ENCODE data around the gene USP36. TPM values are rescaled to one million over a fixed set of nuclear protein-coding genes. Genes with fewer than 3 reads are reported as not detected.

USP36 gene
- total RNA-seq, 1 experiment from 2014 or later, result 113 TPM

DNA sequence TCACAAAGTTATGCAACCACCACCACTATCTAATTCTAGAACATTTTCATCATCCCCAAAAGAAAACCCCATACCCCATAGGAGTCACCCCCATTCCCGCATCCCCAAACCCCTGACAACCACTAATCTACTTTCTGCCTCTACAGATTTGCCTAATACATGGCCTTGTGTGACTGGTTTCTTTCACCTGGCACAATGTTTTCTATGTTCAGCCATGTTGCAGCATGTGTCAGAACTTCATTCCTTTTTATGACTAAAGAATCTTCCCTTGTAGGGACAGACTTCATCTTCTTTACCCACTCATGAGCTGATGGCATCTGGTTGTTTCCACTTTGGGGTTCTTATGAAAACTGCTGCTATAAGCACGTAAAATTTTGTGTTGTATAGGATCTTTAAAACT lies 93.1 kb downstream of the USP36 start:
- Histone ChIP-seq H3K4me3 (ENCODE audit: low read depth in 2 of 2, low read length in 2 of 2) (no peak overlapping the region), H3K4me1 (ENCODE audit: control insufficient read depth, insufficient read depth, low read length) (peaks cover 4% of the 10 kb centered on the region; the same call in 1 of the 2 replicates), H3K36me3 (ENCODE audit: control insufficient read depth, insufficient read depth, low read length) (no peaks in the 10 kb centered on the region), H3K9me3 (ENCODE audit: control insufficient read depth, insufficient read depth, low read depth, low read length) (no peaks in the 10 kb centered on the region), H3K27me3 (ENCODE audit: control insufficient read depth, insufficient read depth, low read length) (no peaks in the 10 kb centered on the region), H3K27ac (ENCODE audit: low read length) (no peak overlapping the region)
- in situ Hi-C loops (cut with HindIII; ENCODE audit: low pct_unique_long_range_greater_than_20kb, low sequenced_read_pairs), result no loop called here
- TF ChIP-seq, protein P1, sequence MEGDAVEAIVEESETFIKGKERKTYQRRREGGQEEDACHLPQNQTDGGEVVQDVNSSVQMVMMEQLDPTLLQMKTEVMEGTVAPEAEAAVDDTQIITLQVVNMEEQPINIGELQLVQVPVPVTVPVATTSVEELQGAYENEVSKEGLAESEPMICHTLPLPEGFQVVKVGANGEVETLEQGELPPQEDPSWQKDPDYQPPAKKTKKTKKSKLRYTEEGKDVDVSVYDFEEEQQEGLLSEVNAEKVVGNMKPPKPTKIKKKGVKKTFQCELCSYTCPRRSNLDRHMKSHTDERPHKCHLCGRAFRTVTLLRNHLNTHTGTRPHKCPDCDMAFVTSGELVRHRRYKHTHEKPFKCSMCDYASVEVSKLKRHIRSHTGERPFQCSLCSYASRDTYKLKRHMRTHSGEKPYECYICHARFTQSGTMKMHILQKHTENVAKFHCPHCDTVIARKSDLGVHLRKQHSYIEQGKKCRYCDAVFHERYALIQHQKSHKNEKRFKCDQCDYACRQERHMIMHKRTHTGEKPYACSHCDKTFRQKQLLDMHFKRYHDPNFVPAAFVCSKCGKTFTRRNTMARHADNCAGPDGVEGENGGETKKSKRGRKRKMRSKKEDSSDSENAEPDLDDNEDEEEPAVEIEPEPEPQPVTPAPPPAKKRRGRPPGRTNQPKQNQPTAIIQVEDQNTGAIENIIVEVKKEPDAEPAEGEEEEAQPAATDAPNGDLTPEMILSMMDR (IDR thresholded peaks at IDR 0.05), result no peak
- no peak for TF ChIP-seq SIN3A (IDR thresholded peaks at IDR 0.05; ENCODE audit: borderline replicate concordance, insufficient read depth, low read depth, low read length)
- no peak for TF ChIP-seq POLR2AphosphoS5 (IDR thresholded peaks at IDR 0.05; ENCODE audit: low read depth, low read length)
- no peak for TF ChIP-seq TCF7L2 (IDR thresholded peaks at IDR 0.05; ENCODE audit: low read depth, low read length)
- TF ChIP-seq, protein P2, sequence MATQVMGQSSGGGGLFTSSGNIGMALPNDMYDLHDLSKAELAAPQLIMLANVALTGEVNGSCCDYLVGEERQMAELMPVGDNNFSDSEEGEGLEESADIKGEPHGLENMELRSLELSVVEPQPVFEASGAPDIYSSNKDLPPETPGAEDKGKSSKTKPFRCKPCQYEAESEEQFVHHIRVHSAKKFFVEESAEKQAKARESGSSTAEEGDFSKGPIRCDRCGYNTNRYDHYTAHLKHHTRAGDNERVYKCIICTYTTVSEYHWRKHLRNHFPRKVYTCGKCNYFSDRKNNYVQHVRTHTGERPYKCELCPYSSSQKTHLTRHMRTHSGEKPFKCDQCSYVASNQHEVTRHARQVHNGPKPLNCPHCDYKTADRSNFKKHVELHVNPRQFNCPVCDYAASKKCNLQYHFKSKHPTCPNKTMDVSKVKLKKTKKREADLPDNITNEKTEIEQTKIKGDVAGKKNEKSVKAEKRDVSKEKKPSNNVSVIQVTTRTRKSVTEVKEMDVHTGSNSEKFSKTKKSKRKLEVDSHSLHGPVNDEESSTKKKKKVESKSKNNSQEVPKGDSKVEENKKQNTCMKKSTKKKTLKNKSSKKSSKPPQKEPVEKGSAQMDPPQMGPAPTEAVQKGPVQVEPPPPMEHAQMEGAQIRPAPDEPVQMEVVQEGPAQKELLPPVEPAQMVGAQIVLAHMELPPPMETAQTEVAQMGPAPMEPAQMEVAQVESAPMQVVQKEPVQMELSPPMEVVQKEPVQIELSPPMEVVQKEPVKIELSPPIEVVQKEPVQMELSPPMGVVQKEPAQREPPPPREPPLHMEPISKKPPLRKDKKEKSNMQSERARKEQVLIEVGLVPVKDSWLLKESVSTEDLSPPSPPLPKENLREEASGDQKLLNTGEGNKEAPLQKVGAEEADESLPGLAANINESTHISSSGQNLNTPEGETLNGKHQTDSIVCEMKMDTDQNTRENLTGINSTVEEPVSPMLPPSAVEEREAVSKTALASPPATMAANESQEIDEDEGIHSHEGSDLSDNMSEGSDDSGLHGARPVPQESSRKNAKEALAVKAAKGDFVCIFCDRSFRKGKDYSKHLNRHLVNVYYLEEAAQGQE (IDR thresholded peaks at IDR 0.05; ENCODE audit: insufficient read depth in 1 of 2, low read depth in 2 of 2, low read length in 1 of 2), result no peak
- DNase-seq (ENCODE audit: low read depth, low spot score) (no peak), ATAC-seq (no peak)
- ChIA-PET CTCF (no interaction called here), POLR2A (no interaction called here)
- TSS peak; percentile 16 for BruUV-seq (replicated peaks)
- intact Hi-C loops (cut with micrococcal nuclease; ENCODE audit: unreplicated experiment), result no loop called here

DNA sequence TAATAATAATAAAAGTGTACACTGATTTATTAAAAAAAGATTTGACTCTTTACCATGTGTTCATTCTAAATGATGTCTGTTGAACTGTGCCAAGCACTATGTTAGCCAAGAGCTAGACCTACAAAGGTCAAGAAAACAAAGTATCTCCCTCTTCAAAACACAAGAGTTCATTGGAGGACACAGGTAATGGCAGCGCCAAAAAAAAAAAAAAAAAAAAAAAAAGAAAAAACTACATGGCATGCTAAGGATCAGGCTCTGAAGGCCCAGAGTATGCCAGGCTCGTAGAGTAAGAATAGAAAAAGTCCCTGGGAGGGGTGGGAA lies 93.7 kb downstream of the USP36 start:
- in situ Hi-C loops (cut with HindIII; ENCODE audit: low pct_unique_long_range_greater_than_20kb, low sequenced_read_pairs) (no loop called here), intact Hi-C loops (cut with micrococcal nuclease; ENCODE audit: unreplicated experiment) (no loop called here)
- TF ChIP-seq SIN3A (IDR thresholded peaks at IDR 0.05; ENCODE audit: borderline replicate concordance, insufficient read depth, low read depth, low read length) (no peak), POLR2AphosphoS5 (IDR thresholded peaks at IDR 0.05; ENCODE audit: low read depth, low read length) (no peak), TCF7L2 (IDR thresholded peaks at IDR 0.05; ENCODE audit: low read depth, low read length) (no peak)
- TF ChIP-seq, protein P2 (IDR thresholded peaks at IDR 0.05; ENCODE audit: insufficient read depth in 1 of 2, low read depth in 2 of 2, low read length in 1 of 2), result no peak
- TF ChIP-seq, protein P1 (IDR thresholded peaks at IDR 0.05), result no peak
- DNase-seq (ENCODE audit: low read depth, low spot score) (no peak), ATAC-seq (no peak)
- no peaks in the 10 kb centered on the region for H3K36me3 ChIP-seq (ENCODE audit: control insufficient read depth, insufficient read depth, low read length)
- POLR2A ChIA-PET, result no interaction called here
- no peaks in the 10 kb centered on the region for H3K9me3 ChIP-seq (ENCODE audit: control insufficient read depth, insufficient read depth, low read depth, low read length)
- H3K4me3 ChIP-seq (ENCODE audit: low read depth in 2 of 2, low read length in 2 of 2), result no peak overlapping the region
- no TSS peak for BruUV-seq (replicated peaks)
- CTCF ChIA-PET, result no interaction called here
- H3K27me3 ChIP-seq (ENCODE audit: control insufficient read depth, insufficient read depth, low read length), result no peaks in the 10 kb centered on the region
- peaks cover 4% of the 10 kb centered on the region; the same call in 1 of the 2 replicates for H3K4me1 ChIP-seq (ENCODE audit: control insufficient read depth, insufficient read depth, low read length)
- no peak overlapping the region for H3K27ac ChIP-seq (ENCODE audit: low read length)
